Activated CD8-positive, alpha-beta memory T cell treated with anti-CD3 and anti-CD28 coated beads, Interleukin-2, amount 50 U/mL, for 4 hours (primary cell): ENCODE results near the gene AOAH.
"Not testable (repeated sequence)": the region's sequence is repeated elsewhere in the genome, so short reads cannot be mapped to it uniquely, and the experiment has no call there.

ENCODE experiments used
- DNase-seq: peaks from one replicate; pipeline ENCODE4 v3.0.0-alpha.2; 2020

AOAH gene

GRCh38 chr7:36654436-36654835 lies 69.9 kb downstream of the AOAH start:
- DNase-seq, result no peak

GRCh38 chr7:36653663-36654355 lies 70.5 kb downstream of the AOAH start:
- no peak for DNase-seq

- no peak for DNase-seq
Observed at GRCh38 chr7:36653008-36653662, 71.2 kb downstream of the AOAH start.

GRCh38 chr7:36652431-36652830 lies 71.9 kb downstream of the AOAH start:
- no peak for DNase-seq

- DNase-seq, result no peak
Observed at GRCh38 chr7:36651404-36651803, 72.9 kb downstream of the AOAH start.

GRCh38 chr7:36650766-36651312 lies 73.5 kb downstream of the AOAH start:
- DNase-seq, result no peak

GRCh38 chr7:36650320-36650719 lies 74.0 kb downstream of the AOAH start:
- DNase-seq, result no peak

GRCh38 chr7:36649319-36649718 lies 75.0 kb downstream of the AOAH start:
- DNase-seq, result not testable (repeated sequence)

- no peak for DNase-seq
Observed at GRCh38 chr7:36648441-36648840, 75.9 kb downstream of the AOAH start.

- DNase-seq, result no peak
Observed at GRCh38 chr7:36644625-36645422, 79.5 kb downstream of the AOAH start.

GRCh38 chr7:36642414-36642813 lies 81.9 kb downstream of the AOAH start:
- DNase-seq, result no peak

- DNase-seq, result no peak
Observed at GRCh38 chr7:36642010-36642409, 82.3 kb downstream of the AOAH start.

GRCh38 chr7:36640682-36641081 lies 83.6 kb downstream of the AOAH start:
- DNase-seq, result no peak

- peak; percentile 32 for DNase-seq
Observed at GRCh38 chr7:36639826-36640225, 84.5 kb downstream of the AOAH start.

GRCh38 chr7:36638586-36639263 lies 85.6 kb downstream of the AOAH start:
- DNase-seq, result no peak

- DNase-seq, result no peak
Observed at GRCh38 chr7:36638140-36638539, 86.2 kb downstream of the AOAH start.

- DNase-seq, result no peak
Observed at GRCh38 chr7:36637417-36637816, 86.9 kb downstream of the AOAH start.

GRCh38 chr7:36636126-36636525 lies 88.2 kb downstream of the AOAH start:
- no peak for DNase-seq

- DNase-seq, result no peak
Observed at GRCh38 chr7:36635091-36635490, 89.2 kb downstream of the AOAH start.

- no peak for DNase-seq
Observed at GRCh38 chr7:36633377-36633776, 90.9 kb downstream of the AOAH start.

- DNase-seq, result no peak
Observed at GRCh38 chr7:36630112-36630650, 94.1 kb downstream of the AOAH start.

- no peak for DNase-seq
Observed at GRCh38 chr7:36629351-36629750, 94.9 kb downstream of the AOAH start.

GRCh38 chr7:36627836-36628235 lies 96.5 kb downstream of the AOAH start:
- no peak for DNase-seq
